ENCODE results near the gene CHN2. TPM values are rescaled to one million over a fixed set of nuclear protein-coding genes. Genes with fewer than 3 reads are reported as not detected.

CHN2 gene
- total RNA-seq, 1 experiment from 2014 or later: 0.15 TPM

GRCh38 chr7:29311314-29311713 lies 116.7 kb downstream of the CHN2 start:
- ChIA-PET CTCF (no interaction called here), POLR2A (no interaction called here)
- Histone ChIP-seq H3K36me3 (ENCODE audit: control insufficient read depth, insufficient read depth, low read length) (no peaks in the 10 kb centered on the region), H3K9me3 (ENCODE audit: control insufficient read depth, insufficient read depth, low read depth, low read length) (no peaks in the 10 kb centered on the region), H3K4me3 (ENCODE audit: low read depth in 2 of 2, low read length in 2 of 2) (no peak overlapping the region), H3K27me3 (ENCODE audit: control insufficient read depth, insufficient read depth, low read length) (peaks cover 38% of the 10 kb centered on the region), H3K4me1 (ENCODE audit: control insufficient read depth, insufficient read depth, low read length) (no peaks in the 10 kb centered on the region), H3K27ac (ENCODE audit: low read length) (no peak overlapping the region)
- intact Hi-C loops (cut with micrococcal nuclease; ENCODE audit: unreplicated experiment): no loop called here
- ATAC-seq (no peak), DNase-seq (ENCODE audit: low read depth, low spot score) (no peak)
- TF ChIP-seq TCF7L2 (IDR thresholded peaks at IDR 0.05; ENCODE audit: low read depth, low read length) (no peak), SIN3A (IDR thresholded peaks at IDR 0.05; ENCODE audit: borderline replicate concordance, insufficient read depth, low read depth, low read length) (no peak), REST (IDR thresholded peaks at IDR 0.05; ENCODE audit: insufficient read depth in 1 of 2, low read depth in 2 of 2, low read length in 1 of 2) (no peak), POLR2AphosphoS5 (IDR thresholded peaks at IDR 0.05; ENCODE audit: low read depth, low read length) (no peak), CTCF (IDR thresholded peaks at IDR 0.05) (no peak)
- in situ Hi-C loops (cut with HindIII; ENCODE audit: low pct_unique_long_range_greater_than_20kb, low sequenced_read_pairs): no loop called here
- no TSS peak for BruUV-seq (replicated peaks)

GRCh38 chr7:29314148-29314547 lies 119.6 kb downstream of the CHN2 start:
- POLR2A ChIA-PET: no interaction called here
- no peak for TF ChIP-seq POLR2AphosphoS5 (IDR thresholded peaks at IDR 0.05; ENCODE audit: low read depth, low read length)
- TF ChIP-seq TCF7L2 (IDR thresholded peaks at IDR 0.05; ENCODE audit: low read depth, low read length): no peak
- TF ChIP-seq REST (IDR thresholded peaks at IDR 0.05; ENCODE audit: insufficient read depth in 1 of 2, low read depth in 2 of 2, low read length in 1 of 2): no peak
- TF ChIP-seq CTCF (IDR thresholded peaks at IDR 0.05): no peak
- TF ChIP-seq SIN3A (IDR thresholded peaks at IDR 0.05; ENCODE audit: borderline replicate concordance, insufficient read depth, low read depth, low read length): no peak
- intact Hi-C loops (cut with micrococcal nuclease; ENCODE audit: unreplicated experiment): no loop called here

More at GRCh38 chr7:29314148-29314547, 119.6 kb downstream of the CHN2 start:
- Histone ChIP-seq H3K36me3 (ENCODE audit: control insufficient read depth, insufficient read depth, low read length) (no peaks in the 10 kb centered on the region), H3K27ac (ENCODE audit: low read length) (no peak overlapping the region), H3K9me3 (ENCODE audit: control insufficient read depth, insufficient read depth, low read depth, low read length) (no peaks in the 10 kb centered on the region), H3K4me3 (ENCODE audit: low read depth in 2 of 2, low read length in 2 of 2) (no peak overlapping the region), H3K27me3 (ENCODE audit: control insufficient read depth, insufficient read depth, low read length) (peaks cover 36% of the 10 kb centered on the region), H3K4me1 (ENCODE audit: control insufficient read depth, insufficient read depth, low read length) (no peaks in the 10 kb centered on the region)
- no TSS peak for BruUV-seq (replicated peaks)
- in situ Hi-C loops (cut with HindIII; ENCODE audit: low pct_unique_long_range_greater_than_20kb, low sequenced_read_pairs): no loop called here
- no peak for DNase-seq (ENCODE audit: low read depth, low spot score)
- CTCF ChIA-PET: no interaction called here
- ATAC-seq: no peak

All from Panc1 (cell line).